Amniotic epithelial cell (primary cell): ENCODE results near the gene HBM.
"Not testable (repeated sequence)": the region's sequence is repeated elsewhere in the genome, so short reads cannot be mapped to it uniquely, and the experiment has no call there.

Experiments
- DNase-seq: peaks from one replicate; pipeline ENCODE4 v3.0.0-alpha.2; 2010; ENCODE audit warnings: low read depth

HBM gene

DNA sequence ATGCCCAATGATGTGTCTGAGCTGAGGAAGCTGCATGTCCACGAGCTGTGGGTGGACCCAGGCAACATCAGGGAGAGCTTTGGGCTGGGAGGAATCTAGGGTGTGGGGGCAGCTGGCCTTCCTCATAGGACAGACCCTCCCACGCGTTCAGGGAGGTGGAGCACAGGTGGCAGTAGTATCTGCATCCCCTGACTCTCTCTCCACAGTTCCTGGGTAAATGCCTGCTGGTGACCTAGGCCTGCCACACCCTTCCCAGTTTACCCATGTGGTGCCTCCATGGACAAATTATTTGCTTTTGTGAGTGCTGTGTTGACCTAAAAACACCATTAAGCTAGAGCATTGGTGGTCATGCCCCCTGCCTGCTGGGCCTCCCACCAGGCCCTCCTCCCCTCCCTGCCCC, 3.2 kb downstream of the HBM start:
- DNase-seq: no peak

DNA sequence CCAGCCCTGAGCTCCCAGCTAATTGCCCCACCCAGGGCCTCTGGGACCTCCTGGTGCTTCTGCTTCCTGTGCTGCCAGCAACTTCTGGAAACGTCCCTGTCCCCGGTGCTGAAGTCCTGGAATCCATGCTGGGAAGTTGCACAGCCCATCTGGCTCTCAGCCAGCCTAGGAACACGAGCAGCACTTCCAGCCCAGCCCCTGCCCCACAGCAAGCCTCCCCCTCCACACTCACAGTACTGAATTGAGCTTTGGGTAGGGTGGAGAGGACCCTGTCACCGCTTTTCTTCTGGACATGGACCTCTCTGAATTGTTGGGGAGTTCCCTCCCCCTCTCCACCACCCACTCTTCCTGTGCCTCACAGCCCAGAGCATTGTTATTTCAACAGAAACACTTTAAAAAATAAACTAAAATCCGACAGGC, 4.3 kb downstream of the HBM start:
- not testable (repeated sequence) for DNase-seq

DNA sequence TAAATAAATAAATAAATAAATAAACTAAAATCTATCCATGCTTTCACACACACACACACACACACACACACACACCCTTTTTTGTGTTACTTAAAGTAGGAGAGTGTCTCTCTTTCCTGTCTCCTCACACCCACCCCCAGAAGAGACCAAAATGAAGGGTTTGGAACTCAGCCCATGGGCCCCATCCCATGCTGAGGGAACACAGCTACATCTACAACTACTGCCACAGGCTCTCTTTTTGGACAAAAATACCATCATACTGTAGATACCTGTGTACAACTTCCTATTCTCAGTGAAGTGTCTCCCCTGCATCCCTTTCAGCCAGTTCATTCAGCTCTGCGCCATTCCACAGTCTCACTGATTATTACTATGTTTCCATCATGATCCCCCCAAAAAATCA, 5.0 kb downstream of the HBM start:
- no peak for DNase-seq

DNA sequence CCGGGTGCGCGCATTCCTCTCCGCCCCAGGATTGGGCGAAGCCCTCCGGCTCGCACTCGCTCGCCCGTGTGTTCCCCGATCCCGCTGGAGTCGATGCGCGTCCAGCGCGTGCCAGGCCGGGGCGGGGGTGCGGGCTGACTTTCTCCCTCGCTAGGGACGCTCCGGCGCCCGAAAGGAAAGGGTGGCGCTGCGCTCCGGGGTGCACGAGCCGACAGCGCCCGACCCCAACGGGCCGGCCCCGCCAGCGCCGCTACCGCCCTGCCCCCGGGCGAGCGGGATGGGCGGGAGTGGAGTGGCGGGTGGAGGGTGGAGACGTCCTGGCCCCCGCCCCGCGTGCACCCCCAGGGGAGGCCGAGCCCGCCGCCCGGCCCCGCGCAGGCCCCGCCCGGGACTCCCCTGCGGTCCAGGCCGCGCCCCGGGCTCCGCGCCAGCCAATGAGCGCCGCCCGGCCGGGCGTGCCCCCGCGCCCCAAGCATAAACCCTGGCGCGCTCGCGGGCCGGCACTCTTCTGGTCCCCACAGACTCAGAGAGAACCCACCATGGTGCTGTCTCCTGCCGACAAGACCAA, 6.7 kb downstream of the HBM start, which contains the start of gene HBA2:
HBA2 (plus strand) TSS at position 503 of the 568 bp plus-strand sequence; CDS start at position 540, 37 bp downstream.
- not testable (repeated sequence) for DNase-seq

DNA sequence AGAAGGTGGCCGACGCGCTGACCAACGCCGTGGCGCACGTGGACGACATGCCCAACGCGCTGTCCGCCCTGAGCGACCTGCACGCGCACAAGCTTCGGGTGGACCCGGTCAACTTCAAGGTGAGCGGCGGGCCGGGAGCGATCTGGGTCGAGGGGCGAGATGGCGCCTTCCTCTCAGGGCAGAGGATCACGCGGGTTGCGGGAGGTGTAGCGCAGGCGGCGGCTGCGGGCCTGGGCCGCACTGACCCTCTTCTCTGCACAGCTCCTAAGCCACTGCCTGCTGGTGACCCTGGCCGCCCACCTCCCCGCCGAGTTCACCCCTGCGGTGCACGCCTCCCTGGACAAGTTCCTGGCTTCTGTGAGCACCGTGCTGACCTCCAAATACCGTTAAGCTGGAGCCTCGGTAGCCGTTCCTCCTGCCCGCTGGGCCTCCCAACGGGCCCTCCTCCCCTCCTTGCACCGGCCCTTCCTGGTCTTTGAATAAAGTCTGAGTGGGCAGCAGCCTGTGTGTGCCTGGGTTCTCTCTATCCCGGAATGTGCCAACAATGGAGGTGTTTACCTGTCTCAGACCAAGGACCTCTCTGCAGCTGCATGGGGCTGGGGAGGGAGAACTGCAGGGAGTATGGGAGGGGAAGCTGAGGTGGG, 7.6 kb downstream of the HBM start:
- not testable (repeated sequence) for DNase-seq

DNA sequence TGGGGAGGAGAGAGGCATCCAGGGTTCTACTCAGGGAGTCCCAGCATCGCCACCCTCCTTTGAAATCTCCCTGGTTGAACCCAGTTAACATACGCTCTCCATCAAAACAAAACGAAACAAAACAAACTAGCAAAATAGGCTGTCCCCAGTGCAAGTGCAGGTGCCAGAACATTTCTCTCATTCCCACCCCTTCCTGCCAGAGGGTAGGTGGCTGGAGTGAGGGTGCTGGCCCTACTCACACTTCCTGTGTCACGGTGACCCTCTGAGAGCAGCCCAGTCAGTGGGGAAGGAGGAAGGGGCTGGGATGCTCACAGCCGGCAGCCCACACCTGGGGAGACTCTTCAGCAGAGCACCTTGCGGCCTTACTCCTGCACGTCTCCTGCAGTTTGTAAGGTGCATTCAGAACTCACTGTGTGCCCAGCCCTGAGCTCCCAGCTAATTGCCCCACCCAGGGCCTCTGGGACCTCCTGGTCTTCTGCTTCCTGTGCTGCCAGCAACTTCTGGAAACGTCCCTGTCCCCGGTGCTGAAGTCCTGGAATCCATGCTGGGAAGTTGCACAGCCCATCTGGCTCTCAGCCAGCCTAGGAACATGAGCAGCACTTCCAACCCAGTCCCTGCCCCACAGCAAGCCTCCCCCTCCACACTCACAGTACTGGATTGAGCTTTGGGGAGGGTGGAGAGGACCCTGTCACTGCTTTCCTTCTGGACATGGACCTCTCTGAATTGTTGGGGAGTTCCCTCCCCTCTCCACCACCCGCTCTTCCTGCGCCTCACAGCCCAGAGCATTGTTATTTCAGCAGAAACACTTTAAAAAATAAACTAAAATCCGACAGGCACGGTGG, 8.4 kb downstream of the HBM start:
- DNase-seq: not testable (repeated sequence)

DNA sequence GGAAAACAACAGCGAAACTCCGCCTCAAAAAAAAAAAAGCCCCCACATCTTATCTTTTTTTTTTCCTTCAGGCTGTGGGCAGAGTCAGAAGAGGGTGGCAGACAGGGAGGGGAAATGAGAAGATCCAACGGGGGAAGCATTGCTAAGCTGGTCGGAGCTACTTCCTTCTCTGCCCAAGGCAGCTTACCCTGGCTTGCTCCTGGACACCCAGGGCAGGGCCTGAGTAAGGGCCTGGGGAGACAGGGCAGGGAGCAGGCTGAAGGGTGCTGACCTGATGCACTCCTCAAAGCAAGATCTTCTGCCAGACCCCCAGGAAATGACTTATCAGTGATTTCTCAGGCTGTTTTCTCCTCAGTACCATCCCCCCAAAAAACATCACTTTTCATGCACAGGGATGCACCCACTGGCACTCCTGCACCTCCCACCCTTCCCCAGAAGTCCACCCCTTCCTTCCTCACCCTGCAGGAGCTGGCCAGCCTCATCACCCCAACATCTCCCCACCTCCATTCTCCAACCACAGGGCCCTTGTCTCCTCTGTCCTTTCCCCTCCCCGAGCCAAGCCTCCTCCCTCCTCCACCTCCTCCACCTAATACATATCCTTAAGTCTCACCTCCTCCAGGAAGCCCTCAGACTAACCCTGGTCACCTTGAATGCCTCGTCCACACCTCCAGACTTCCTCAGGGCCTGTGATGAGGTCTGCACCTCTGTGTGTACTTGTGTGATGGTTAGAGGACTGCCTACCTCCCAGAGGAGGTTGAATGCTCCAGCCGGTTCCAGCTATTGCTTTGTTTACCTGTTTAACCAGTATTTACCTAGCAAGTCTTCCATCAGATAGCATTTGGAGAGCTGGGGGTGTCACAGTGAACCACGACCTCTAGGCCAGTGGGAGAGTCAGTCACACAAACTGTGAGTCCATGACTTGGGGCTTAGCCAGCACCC, 9.5 kb downstream of the HBM start:
- DNase-seq: no peak

DNA sequence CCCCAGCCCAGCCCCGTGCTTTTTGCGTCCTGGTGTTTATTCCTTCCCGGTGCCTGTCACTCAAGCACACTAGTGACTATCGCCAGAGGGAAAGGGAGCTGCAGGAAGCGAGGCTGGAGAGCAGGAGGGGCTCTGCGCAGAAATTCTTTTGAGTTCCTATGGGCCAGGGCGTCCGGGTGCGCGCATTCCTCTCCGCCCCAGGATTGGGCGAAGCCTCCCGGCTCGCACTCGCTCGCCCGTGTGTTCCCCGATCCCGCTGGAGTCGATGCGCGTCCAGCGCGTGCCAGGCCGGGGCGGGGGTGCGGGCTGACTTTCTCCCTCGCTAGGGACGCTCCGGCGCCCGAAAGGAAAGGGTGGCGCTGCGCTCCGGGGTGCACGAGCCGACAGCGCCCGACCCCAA, 10.2 kb downstream of the HBM start:
- not testable (repeated sequence) for DNase-seq

DNA sequence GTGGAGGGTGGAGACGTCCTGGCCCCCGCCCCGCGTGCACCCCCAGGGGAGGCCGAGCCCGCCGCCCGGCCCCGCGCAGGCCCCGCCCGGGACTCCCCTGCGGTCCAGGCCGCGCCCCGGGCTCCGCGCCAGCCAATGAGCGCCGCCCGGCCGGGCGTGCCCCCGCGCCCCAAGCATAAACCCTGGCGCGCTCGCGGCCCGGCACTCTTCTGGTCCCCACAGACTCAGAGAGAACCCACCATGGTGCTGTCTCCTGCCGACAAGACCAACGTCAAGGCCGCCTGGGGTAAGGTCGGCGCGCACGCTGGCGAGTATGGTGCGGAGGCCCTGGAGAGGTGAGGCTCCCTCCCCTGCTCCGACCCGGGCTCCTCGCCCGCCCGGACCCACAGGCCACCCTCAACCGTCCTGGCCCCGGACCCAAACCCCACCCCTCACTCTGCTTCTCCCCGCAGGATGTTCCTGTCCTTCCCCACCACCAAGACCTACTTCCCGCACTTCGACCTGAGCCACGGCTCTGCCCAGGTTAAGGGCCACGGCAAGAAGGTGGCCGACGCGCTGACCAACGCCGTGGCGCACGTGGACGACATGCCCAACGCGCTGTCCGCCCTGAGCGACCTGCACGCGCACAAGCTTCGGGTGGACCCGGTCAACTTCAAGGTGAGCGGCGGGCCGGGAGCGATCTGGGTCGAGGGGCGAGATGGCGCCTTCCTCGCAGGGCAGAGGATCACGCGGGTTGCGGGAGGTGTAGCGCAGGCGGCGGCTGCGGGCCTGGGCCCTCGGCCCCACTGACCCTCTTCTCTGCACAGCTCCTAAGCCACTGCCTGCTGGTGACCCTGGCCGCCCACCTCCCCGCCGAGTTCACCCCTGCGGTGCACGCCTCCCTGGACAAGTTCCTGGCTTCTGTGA, 11.0 kb downstream of the HBM start, which contains the start of gene HBA1:
HBA1 (plus strand) TSS at position 204 of the 906 bp plus-strand sequence; CDS start at position 241, 37 bp downstream.
- not testable (repeated sequence) for DNase-seq

DNA sequence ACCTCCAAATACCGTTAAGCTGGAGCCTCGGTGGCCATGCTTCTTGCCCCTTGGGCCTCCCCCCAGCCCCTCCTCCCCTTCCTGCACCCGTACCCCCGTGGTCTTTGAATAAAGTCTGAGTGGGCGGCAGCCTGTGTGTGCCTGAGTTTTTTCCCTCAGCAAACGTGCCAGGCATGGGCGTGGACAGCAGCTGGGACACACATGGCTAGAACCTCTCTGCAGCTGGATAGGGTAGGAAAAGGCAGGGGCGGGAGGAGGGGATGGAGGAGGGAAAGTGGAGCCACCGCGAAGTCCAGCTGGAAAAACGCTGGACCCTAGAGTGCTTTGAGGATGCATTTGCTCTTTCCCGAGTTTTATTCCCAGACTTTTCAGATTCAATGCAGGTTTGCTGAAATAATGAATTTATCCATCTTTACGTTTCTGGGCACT, 11.6 kb downstream of the HBM start:
- DNase-seq: no peak

DNA sequence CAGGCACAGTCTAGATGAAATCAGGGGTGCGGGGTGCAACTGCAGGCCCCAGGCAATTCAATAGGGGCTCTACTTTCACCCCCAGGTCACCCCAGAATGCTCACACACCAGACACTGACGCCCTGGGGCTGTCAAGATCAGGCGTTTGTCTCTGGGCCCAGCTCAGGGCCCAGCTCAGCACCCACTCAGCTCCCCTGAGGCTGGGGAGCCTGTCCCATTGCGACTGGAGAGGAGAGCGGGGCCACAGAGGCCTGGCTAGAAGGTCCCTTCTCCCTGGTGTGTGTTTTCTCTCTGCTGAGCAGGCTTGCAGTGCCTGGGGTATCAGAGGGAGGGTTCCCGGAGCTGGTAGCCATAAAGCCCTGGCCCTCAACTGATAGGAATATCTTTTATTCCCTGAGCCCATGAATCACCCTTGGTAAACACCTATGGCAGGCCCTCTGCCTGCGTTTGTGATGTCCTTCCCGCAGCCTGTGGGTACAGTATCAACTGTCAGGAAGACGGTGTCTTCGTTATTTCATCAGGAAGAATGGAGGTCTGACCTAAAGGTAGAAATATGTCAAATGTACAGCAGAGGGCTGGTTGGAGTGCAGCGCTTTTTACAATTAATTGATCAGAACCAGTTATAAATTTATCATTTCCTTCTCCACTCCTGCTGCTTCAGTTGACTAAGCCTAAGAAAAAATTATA, 12.3 kb downstream of the HBM start:
- no peak for DNase-seq

DNA sequence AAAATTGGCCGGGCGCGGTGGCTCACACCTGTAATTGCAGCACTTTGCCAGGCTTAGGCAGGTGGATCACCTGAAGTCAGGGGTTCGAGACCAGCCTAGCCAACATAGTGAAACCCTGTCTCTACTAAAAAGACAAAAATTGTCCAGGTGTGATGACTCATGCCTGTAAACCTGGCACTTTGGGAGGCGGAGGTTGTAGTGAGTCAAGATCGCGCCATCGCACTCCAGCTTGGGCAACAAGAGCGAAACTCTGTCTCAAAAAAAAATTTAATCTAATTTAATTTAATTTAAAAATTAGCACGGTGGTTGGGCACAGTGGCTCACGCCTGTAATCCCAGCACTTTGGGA, 12.9 kb downstream of the HBM start:
- DNase-seq: no peak

DNA sequence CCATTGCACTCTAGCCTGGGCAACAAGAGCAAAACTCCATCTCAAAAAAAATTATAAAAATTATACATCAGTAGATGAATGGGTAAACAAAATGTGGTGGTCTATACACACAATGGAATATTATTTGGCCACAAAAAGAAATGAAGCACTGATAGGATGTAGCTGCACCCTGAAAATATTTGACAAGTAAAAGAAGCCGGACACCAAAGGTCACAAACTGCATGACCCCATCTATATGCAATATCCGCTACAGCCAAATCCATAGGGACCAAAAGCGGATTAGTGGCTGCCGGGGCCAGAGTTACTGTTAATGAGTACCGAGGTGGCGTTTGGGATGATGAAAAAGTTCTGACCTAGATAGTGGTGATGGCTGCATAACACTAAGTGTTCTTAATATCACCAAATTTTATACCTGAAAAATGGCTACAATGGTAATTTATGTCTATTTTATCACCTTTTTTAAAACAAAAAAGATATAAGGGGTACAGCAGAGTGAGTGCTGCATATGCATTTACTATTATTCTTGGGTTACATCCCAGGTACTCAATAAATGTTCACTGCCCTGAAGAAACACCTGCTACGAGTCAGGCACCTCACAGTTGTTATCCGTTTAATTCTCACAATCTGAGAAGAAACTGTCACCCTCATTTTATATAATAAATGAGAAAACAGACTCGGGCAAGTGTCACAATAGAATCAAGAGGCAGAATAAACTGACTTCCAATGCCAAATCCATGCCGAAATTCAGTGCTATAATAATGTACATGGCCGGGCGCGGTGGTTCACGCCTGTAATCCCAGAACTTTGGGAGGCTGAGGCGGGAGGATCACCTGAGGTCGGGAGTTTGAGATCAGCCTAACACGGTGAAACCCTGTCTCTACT, 13.7 kb downstream of the HBM start:
- no peak for DNase-seq

DNA sequence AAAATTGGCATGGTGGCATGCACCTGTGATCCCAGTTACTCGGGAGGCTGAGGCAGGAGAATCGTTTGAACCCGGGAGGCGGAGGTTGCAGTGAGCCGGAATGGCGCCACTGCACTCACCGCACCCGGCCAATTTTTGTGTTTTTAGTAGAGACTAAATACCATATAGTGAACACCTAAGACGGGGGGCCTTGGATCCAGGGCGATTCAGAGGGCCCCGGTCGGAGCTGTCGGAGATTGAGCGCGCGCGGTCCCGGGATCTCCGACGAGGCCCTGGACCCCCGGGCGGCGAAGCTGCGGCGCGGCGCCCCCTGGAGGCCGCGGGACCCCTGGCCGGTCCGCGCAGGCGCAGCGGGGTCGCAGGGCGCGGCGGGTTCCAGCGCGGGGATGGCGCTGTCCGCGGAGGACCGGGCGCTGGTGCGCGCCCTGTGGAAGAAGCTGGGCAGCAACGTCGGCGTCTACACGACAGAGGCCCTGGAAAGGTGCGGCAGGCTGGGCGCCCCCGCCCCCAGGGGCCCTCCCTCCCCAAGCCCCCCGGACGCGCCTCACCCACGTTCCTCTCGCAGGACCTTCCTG, 14.4 kb downstream of the HBM start, which contains the start of gene HBQ1:
HBQ1 (plus strand) TSS at position 359 of the 575 bp plus-strand sequence; CDS start at position 387, 28 bp downstream.
- DNase-seq: no peak

DNA sequence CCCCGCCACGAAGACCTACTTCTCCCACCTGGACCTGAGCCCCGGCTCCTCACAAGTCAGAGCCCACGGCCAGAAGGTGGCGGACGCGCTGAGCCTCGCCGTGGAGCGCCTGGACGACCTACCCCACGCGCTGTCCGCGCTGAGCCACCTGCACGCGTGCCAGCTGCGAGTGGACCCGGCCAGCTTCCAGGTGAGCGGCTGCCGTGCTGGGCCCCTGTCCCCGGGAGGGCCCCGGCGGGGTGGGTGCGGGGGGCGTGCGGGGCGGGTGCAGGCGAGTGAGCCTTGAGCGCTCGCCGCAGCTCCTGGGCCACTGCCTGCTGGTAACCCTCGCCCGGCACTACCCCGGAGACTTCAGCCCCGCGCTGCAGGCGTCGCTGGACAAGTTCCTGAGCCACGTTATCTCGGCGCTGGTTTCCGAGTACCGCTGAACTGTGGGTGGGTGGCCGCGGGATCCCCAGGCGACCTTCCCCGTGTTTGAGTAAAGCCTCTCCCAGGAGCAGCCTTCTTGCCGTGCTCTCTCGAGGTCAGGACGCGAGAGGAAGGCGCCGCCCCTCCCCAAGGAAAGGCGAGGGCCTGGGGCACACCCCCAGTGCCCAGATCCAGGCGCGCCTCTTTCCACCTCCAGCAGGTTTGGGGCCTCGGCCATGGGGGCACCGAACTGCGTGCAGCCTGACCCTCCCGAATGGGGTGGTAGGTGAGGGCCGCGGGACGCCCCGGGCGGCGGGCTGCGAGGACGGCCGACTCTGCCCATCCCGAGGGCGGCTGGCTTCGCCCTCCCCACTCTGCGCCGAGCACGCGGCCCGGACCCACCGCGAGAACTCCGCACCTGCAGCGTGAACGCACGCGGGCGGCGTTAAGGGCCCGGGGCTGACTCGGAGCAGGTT, 15.1 kb downstream of the HBM start:
- DNase-seq: peak; percentile 47

DNA sequence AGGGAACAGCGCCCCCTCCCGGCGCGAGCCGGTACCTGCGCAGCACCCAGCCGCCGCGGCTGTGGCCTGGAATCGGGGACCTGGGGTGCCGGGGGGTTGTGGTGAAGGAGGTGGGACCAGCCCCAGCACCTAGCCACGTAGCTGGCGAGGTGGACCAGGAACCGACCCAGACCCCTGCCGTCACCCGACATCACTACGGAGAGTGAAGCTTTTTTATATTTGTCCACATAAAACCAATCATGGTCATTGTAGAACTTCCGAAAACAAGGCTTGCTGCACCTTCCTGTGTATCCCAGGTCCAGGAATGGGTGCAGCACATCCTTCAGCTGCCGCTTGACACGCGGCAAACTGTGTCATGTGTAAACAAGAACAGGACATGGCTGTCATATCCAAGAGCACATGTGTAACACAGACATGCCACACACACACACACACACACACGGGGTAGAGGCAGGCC, 15.8 kb downstream of the HBM start:
- DNase-seq: no peak

DNA sequence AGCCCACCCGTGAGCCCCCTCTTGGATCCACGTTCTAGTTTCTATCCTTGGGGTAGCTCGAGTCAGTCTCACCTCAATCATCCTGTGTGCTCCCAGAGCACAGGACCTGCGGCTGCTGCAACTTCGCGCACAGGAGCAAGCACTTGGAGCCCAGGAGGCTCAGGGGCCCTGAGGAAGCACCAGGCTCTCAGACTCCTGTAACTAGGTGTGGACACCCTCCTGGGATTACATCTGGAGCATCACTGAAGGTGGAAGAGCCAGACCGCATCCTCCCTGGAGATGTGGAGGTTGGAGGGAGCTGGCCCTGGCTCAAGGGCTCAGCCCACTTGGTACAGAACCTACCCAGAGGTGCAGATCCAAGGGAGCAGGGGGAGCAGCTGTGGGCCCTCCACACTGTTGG, 17.2 kb downstream of the HBM start:
- DNase-seq: no peak

DNA sequence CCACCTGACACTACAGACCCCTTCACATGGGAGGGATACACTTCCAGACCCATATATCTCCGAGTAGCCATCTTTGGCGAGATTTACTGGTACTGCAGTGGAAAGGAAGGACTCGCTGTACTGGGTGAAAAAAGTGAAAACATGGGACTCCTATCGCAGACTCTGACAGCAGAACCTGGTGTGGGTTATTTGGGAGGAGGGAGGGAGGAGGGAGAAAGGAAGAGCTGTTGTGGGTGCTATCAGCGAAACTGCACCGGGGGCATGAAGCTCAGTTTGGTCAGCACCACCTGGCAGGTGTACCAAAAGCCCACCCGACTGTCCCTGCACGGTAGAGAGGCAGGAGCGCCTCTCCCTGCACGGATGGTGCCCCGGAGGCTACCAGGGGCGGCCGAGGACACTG, 19.4 kb downstream of the HBM start:
- DNase-seq: no peak
